ENCODE results near the gene ZBTB18. TPM values are rescaled to one million over a fixed set of nuclear protein-coding genes. Genes with fewer than 3 reads are reported as not detected.

The ZBTB18 gene
- polyA plus RNA-seq, 1 donor from 2014 or later, result 30.6 TPM

DNA sequence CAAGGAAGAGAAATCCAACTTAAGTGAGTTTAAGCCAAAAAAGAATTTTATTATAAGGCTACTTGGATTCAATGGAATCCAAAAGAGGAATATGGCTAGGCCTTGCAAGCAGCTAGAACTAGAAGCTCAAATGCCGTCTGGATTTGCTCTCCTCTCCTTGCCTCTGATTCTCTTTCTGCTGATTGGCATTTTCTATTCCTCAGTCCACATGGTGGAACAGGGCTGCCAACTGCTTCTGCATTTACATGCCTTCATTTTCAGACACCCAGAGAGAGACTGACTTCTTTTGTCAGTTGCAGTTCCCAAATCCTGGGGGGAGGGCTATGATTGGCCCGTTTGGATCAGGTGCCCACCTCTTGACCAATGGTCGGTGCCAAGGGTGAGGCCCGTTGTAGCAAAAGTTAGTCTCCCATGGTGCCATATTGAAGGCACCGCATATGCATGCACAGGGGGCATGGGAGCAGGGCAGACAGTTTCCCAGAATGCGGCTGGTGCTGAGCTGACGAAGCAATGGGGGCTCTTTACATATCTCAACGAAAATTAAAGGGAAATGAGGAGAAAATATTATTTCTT, 18.3 kb downstream of the ZBTB18 start:
- Histone ChIP-seq H4K20me1 (ENCODE audit: insufficient read depth) (no peaks in the 10 kb centered on the region), H2AFZ (ENCODE audit: low read depth, low read length) (no peak overlapping the region), H3K79me2 (replicated peaks; ENCODE audit: insufficient read depth, low read length) (no peaks in the 10 kb centered on the region), H3K9me3 (ENCODE audit: low read length) (no peaks in the 10 kb centered on the region), H3K4me2 (ENCODE audit: low read length) (no peak overlapping the region), H3K27ac (ENCODE audit: low read length) (no peak overlapping the region), H3K4me3 (ENCODE audit: low read length) (no peak overlapping the region), H3K27me3 (ENCODE audit: insufficient read depth, low read depth, low read length) (no peaks in the 10 kb centered on the region), H3K9me2 (ENCODE audit: insufficient read depth, low read length) (no peaks in the 10 kb centered on the region), H3F3A (ENCODE audit: insufficient read depth, low read length, poor library complexity, severe bottlenecking) (no peaks in the 10 kb centered on the region), H3K9ac (ENCODE audit: low read length) (no peak overlapping the region), H3K36me3 (ENCODE audit: insufficient read depth, low read length) (no peaks in the 10 kb centered on the region)
- TF ChIP-seq POLR2AphosphoS5 (IDR thresholded peaks at IDR 0.05), result no peak

DNA sequence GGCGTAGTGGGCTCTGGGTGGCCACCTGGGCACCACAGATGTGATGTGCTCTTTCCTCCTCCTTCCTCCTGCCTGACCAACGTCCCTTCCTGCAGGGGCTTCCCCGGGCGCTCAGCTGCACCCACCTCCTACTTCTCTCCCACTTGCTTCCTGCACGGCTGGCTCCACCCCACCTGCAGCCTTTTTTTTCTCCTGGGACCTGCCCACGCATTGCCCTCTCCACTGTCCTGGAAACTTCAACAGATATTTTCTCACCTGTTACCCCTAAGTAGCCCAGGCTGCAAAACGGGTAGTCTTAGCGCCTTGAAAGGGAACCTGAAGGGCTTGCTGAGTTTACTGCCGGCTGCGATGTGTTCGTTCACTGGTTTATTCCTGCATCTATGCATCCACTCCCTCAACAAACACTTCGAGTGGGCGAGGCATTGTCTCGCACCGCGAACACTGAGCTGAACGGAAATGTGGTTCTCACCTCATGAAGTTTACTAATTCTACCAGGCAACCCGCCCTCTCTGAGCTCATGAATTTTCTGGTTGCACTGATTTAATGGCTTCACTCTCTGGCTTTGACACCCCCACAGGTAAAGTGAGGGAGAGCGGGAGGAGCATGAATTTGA, 23.6 kb downstream of the ZBTB18 start:
- no peak overlapping the region for H3K4me3 ChIP-seq (ENCODE audit: low read length)
- H3K9me2 ChIP-seq (ENCODE audit: insufficient read depth, low read length), result no peaks in the 10 kb centered on the region
- no peaks in the 10 kb centered on the region for H3K79me2 ChIP-seq (replicated peaks; ENCODE audit: insufficient read depth, low read length)
- H3K27ac ChIP-seq (ENCODE audit: low read length), result no peak overlapping the region
- no peak overlapping the region for H3K4me2 ChIP-seq (ENCODE audit: low read length)
- TF ChIP-seq, protein P1, sequence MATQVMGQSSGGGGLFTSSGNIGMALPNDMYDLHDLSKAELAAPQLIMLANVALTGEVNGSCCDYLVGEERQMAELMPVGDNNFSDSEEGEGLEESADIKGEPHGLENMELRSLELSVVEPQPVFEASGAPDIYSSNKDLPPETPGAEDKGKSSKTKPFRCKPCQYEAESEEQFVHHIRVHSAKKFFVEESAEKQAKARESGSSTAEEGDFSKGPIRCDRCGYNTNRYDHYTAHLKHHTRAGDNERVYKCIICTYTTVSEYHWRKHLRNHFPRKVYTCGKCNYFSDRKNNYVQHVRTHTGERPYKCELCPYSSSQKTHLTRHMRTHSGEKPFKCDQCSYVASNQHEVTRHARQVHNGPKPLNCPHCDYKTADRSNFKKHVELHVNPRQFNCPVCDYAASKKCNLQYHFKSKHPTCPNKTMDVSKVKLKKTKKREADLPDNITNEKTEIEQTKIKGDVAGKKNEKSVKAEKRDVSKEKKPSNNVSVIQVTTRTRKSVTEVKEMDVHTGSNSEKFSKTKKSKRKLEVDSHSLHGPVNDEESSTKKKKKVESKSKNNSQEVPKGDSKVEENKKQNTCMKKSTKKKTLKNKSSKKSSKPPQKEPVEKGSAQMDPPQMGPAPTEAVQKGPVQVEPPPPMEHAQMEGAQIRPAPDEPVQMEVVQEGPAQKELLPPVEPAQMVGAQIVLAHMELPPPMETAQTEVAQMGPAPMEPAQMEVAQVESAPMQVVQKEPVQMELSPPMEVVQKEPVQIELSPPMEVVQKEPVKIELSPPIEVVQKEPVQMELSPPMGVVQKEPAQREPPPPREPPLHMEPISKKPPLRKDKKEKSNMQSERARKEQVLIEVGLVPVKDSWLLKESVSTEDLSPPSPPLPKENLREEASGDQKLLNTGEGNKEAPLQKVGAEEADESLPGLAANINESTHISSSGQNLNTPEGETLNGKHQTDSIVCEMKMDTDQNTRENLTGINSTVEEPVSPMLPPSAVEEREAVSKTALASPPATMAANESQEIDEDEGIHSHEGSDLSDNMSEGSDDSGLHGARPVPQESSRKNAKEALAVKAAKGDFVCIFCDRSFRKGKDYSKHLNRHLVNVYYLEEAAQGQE (IDR thresholded peaks at IDR 0.05; ENCODE audit: borderline replicate concordance), result no peak
- TF ChIP-seq RAD21 (conservative IDR thresholded peaks at IDR 0.05) (no peak), SMC3 (conservative IDR thresholded peaks at IDR 0.05; ENCODE audit: poor library complexity) (no peak), MXI1 (conservative IDR thresholded peaks at IDR 0.05; ENCODE audit: poor library complexity, severe bottlenecking) (no peak), EZH2 (IDR thresholded peaks at IDR 0.05; ENCODE audit: borderline replicate concordance, insufficient read depth, low read length, poor library complexity, severe bottlenecking) (no peak), EP300 (conservative IDR thresholded peaks at IDR 0.05; ENCODE audit: poor library complexity, severe bottlenecking) (no peak), TAF1 (IDR thresholded peaks at IDR 0.05; ENCODE audit: low read depth) (no peak), POLR2AphosphoS5 (IDR thresholded peaks at IDR 0.05) (no peak)
- TF ChIP-seq, protein P2, sequence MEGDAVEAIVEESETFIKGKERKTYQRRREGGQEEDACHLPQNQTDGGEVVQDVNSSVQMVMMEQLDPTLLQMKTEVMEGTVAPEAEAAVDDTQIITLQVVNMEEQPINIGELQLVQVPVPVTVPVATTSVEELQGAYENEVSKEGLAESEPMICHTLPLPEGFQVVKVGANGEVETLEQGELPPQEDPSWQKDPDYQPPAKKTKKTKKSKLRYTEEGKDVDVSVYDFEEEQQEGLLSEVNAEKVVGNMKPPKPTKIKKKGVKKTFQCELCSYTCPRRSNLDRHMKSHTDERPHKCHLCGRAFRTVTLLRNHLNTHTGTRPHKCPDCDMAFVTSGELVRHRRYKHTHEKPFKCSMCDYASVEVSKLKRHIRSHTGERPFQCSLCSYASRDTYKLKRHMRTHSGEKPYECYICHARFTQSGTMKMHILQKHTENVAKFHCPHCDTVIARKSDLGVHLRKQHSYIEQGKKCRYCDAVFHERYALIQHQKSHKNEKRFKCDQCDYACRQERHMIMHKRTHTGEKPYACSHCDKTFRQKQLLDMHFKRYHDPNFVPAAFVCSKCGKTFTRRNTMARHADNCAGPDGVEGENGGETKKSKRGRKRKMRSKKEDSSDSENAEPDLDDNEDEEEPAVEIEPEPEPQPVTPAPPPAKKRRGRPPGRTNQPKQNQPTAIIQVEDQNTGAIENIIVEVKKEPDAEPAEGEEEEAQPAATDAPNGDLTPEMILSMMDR (IDR thresholded peaks at IDR 0.05; ENCODE audit: poor library complexity, severe bottlenecking), result no peak
- no peak overlapping the region for H3K9ac ChIP-seq (ENCODE audit: low read length)
- H2AFZ ChIP-seq (ENCODE audit: low read depth, low read length), result no peak overlapping the region
- H4K20me1 ChIP-seq (ENCODE audit: insufficient read depth), result no peaks in the 10 kb centered on the region
- no peaks in the 10 kb centered on the region for H3K27me3 ChIP-seq (ENCODE audit: insufficient read depth, low read depth, low read length)
- H3F3A ChIP-seq (ENCODE audit: insufficient read depth, low read length, poor library complexity, severe bottlenecking), result no peaks in the 10 kb centered on the region
- H3K36me3 ChIP-seq (ENCODE audit: insufficient read depth, low read length), result no peaks in the 10 kb centered on the region
- no peaks in the 10 kb centered on the region for H3K9me3 ChIP-seq (ENCODE audit: low read length)
